OCI-LY7 (cell line): ENCODE measurements around the gene EDEM1. TPM values are rescaled to one million over a fixed set of nuclear protein-coding genes. Genes with fewer than 3 reads are reported as not detected.

Source experiments
- BruUV-seq: library from RNA; stranded (reverse); fragments of 400-500 nt; replicated peaks from 2 replicates; lab custom pipeline; 2021; lab: Mats Ljungman, UMichigan
- CTCF ChIA-PET: fragments of 300-600 bp; sonication (Branson Sonifier 250); formaldehyde crosslinking; loops from one replicate; lab custom pipeline; 2022; ENCODE audit warnings: antibody characterized with exemption; ENCODE audit not compliant: unreplicated experiment; lab: Charles Lee
- POLR2A ChIA-PET: fragments of 300-600 bp; sonication (Branson Sonifier 250); formaldehyde crosslinking; loops from one replicate; lab custom pipeline; 2022; ENCODE audit warnings: antibody characterized with exemption; lab: Charles Lee
- DNase-seq: peaks from one replicate; pipeline ENCODE4 v3.0.0-alpha.2; 2015; ENCODE audit warnings: low spot score
- H2AFZ ChIP-seq: fragments of 200-600 bp; sonication (generic), shearing (Covaris generic); 2 replicates; pipeline ENCODE4 v1.6.1; 2014; ENCODE audit warnings: mild to moderate bottlenecking, antibody characterized with exemption, low read length, moderate library complexity
- H3K27ac ChIP-seq: fragments of 200-600 bp; sonication (generic); 2 replicates; pipeline ENCODE4 v1.5.1; 2014; ENCODE audit warnings: mixed run types, low read depth, mild to moderate bottlenecking, moderate library complexity, low read length, inconsistent platforms; ENCODE audit not compliant: poor library complexity, severe bottlenecking
- H3K36me3 ChIP-seq: fragments of 200-600 bp; sonication (generic); 2 replicates; pipeline ENCODE4 v1.6.1; 2014; ENCODE audit warnings: mild to moderate bottlenecking, antibody characterized with exemption, low read length, moderate library complexity, mixed read lengths; ENCODE audit not compliant: insufficient read depth
- H3K4me1 ChIP-seq: fragments of 200-600 bp; sonication (generic); 2 replicates; pipeline ENCODE4 v1.5.1; 2014; ENCODE audit warnings: mild to moderate bottlenecking, low read length; ENCODE audit not compliant: insufficient read depth, poor library complexity, severe bottlenecking
- H3K4me2 ChIP-seq: fragments of 200-600 bp; sonication (generic); 2 replicates; pipeline ENCODE4 v1.6.1; 2014; ENCODE audit warnings: mild to moderate bottlenecking, low read length
- H3K4me3 ChIP-seq: fragments of 200-600 bp; sonication (generic); 2 replicates; pipeline ENCODE4 v1.5.1; 2014; ENCODE audit warnings: mild to moderate bottlenecking, low read depth, low read length; ENCODE audit not compliant: poor library complexity, severe bottlenecking
- H3K79me2 ChIP-seq: fragments of 200-600 bp; sonication (generic); 2 replicates; pipeline ENCODE4 v1.6.1; 2016; ENCODE audit warnings: low read depth, mild to moderate bottlenecking, low read length, moderate library complexity, mixed read lengths; ENCODE audit not compliant: insufficient read depth
- H3K9me2 ChIP-seq: fragments of 200-600 bp; sonication (generic); 2 replicates; pipeline ENCODE4 v1.6.1; 2016; ENCODE audit warnings: mild to moderate bottlenecking, low read length, mixed read lengths; ENCODE audit not compliant: insufficient read depth
- H3K9me3 ChIP-seq: fragments of 200-600 bp; sonication (generic); 2 replicates; pipeline ENCODE4 v1.6.1; 2014; ENCODE audit warnings: mild to moderate bottlenecking, mixed run types, low read length, mixed read lengths
- H4K20me1 ChIP-seq: fragments of 200-600 bp; sonication (generic); 2 replicates; pipeline ENCODE4 v1.6.1; 2014; ENCODE audit warnings: mild to moderate bottlenecking, antibody characterized with exemption, low read length, moderate library complexity, mixed read lengths; ENCODE audit not compliant: insufficient read depth
- EZH2phosphoT487 ChIP-seq: fragments of 200-600 bp; sonication (generic); IDR thresholded peaks from 2 replicates; pipeline ENCODE4 v1.6.1; 2018; ENCODE audit warnings: low read depth, borderline replicate concordance, mild to moderate bottlenecking, mixed run types, antibody characterized with exemption, low read length, moderate library complexity, mixed read lengths
- intact Hi-C: fragments of 100-400 bp; cut with micrococcal nuclease; formaldehyde crosslinking; loops from one replicate; pipeline ENCODE4 v1.10.0; 2022; ENCODE audit not compliant: unreplicated experiment
- total RNA-seq, 2 experiments: library from RNA; depleted of rRNA in 1 of 2; stranded (reverse); fragments of >200 nt in 1 of 2; shearing (Covaris generic) in 1 of 2; gene quantifications; 2 replicates each; pipeline ENCODE4 v1.2.3, GENCODE V29; 2014 to 2022
- TF ChIP-seq, protein P1 (sequence below): fragments of 200-600 bp; sonication (generic); conservative IDR thresholded peaks from 2 replicates; pipeline ENCODE4 v1.5.1; 2014; ENCODE audit warnings: mild to moderate bottlenecking, antibody characterized with exemption, low read length, moderate library complexity, mixed read lengths

Gene EDEM1
- total RNA-seq, 2 experiments from 2014 or later, result 186 to 337 TPM

DNA sequence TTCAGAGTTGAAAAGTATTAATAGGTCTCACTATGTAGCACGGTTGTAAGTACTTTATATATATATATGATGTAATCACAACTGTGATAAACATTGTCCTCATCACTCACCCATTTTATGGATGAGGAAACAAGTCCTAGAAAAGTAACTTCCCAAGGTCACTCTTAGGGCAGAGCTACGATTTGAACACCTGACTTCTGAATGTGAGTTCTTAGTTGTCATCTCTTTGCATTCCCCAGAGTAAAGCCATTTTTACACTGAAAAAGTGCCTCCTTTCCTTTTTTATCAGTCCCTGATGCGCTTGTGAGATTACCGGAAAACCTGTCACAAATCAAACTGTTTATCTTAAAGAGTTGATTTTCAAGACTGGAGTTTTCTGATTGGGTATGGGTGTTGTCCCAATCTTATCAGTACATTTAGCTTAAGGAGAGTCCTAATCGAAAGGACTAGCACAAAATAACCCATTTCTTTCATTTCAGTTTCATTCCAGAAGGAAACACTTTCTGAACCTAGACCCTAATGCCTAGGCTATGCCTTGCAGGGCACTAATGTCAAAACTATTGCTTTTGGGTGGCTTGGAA is 2.3 kb upstream of the EDEM1 start:
- Histone ChIP-seq H3K79me2 (peaks cover 72% of the 10 kb centered on the region), H3K27ac (peak overlapping the region; percentile 98), H2AFZ (no peak overlapping the region), H3K4me3 (peak overlapping the region; percentile 98), H3K36me3 (peaks cover 42% of the 10 kb centered on the region), H4K20me1 (peaks cover 2% of the 10 kb centered on the region; the same call in 1 of the 2 replicates), H3K4me2 (peak overlapping the region; percentile 82), H3K4me1 (peaks cover 62% of the 10 kb centered on the region), H3K9me2 (no peaks in the 10 kb centered on the region), H3K9me3 (no peaks in the 10 kb centered on the region)
- ChIA-PET POLR2A (interaction anchor here (0.6 to 13.5 kb wide), 9 partner anchors 8 to 691 kb away, joined by 3 to 444 read pairs (median 22); partner anchors contain the start of gene ARL8B), CTCF (interaction anchor here (1.1 to 2.4 kb wide), 3 partner anchors 9 to 48 kb away, joined by 3 to 12 read pairs (median 5); no protein-coding TSS in a partner anchor)
- intact Hi-C loops, result no loop called here
- no TSS peak for BruUV-seq
- TF ChIP-seq, protein P1, sequence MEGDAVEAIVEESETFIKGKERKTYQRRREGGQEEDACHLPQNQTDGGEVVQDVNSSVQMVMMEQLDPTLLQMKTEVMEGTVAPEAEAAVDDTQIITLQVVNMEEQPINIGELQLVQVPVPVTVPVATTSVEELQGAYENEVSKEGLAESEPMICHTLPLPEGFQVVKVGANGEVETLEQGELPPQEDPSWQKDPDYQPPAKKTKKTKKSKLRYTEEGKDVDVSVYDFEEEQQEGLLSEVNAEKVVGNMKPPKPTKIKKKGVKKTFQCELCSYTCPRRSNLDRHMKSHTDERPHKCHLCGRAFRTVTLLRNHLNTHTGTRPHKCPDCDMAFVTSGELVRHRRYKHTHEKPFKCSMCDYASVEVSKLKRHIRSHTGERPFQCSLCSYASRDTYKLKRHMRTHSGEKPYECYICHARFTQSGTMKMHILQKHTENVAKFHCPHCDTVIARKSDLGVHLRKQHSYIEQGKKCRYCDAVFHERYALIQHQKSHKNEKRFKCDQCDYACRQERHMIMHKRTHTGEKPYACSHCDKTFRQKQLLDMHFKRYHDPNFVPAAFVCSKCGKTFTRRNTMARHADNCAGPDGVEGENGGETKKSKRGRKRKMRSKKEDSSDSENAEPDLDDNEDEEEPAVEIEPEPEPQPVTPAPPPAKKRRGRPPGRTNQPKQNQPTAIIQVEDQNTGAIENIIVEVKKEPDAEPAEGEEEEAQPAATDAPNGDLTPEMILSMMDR, result no peak
- no peak for TF ChIP-seq EZH2phosphoT487
- no peak for DNase-seq

GRCh38 chr3:5186089-5186857 is 1.2 kb upstream of the EDEM1 start:
- CTCF ChIA-PET, result interaction anchor here (1.0 to 2.4 kb wide), 6 partner anchors 8 to 64 kb away, joined by 3 to 12 read pairs (median 5); partner anchors contain the start of gene ARL8B
- BruUV-seq, result no TSS peak
- H3K4me3 ChIP-seq, result peak overlapping the region; percentile 98
- H3K9me3 ChIP-seq, result no peaks in the 10 kb centered on the region
- H3K4me2 ChIP-seq, result peak overlapping the region; percentile 82
- no peaks in the 10 kb centered on the region for H3K9me2 ChIP-seq
- no peak overlapping the region for H2AFZ ChIP-seq
- no peak for TF ChIP-seq EZH2phosphoT487
- TF ChIP-seq, protein P1, result no peak
- POLR2A ChIA-PET, result interaction anchor here (0.6 to 13.5 kb wide), 16 partner anchors 7 to 693 kb away, joined by 3 to 444 read pairs (median 4); partner anchors contain the start of genes ARL8B and ITPR1
- H4K20me1 ChIP-seq, result peaks cover 5% of the 10 kb centered on the region; the same call in 1 of the 2 replicates
- DNase-seq, result peak; percentile 79
- peaks cover 72% of the 10 kb centered on the region for H3K79me2 ChIP-seq
- peaks cover 47% of the 10 kb centered on the region for H3K36me3 ChIP-seq
- intact Hi-C loops, result loop anchor here (2.0 kb wide), 1 partner anchor 679 kb away; no protein-coding TSS in a partner anchor
- H3K4me1 ChIP-seq, result peaks cover 52% of the 10 kb centered on the region
- H3K27ac ChIP-seq, result peak overlapping the region; percentile 98
